ENCODE measurements around the gene OPN4.
A peak's percentile ranks its signal among the peaks of the same experiment; 100 is the strongest.

The OPN4 gene

GRCh38 chr10:86662186-86663045 lies 8.1 kb downstream of the OPN4 start:
- no peak for DNase-seq (ENCODE audit: low spot score)

GRCh38 chr10:86663046-86663345 lies 8.6 kb downstream of the OPN4 start:
- no peak for DNase-seq (ENCODE audit: low spot score)

GRCh38 chr10:86663576-86664339 lies 9.4 kb downstream of the OPN4 start:
- no peak for DNase-seq (ENCODE audit: low spot score)

DNA sequence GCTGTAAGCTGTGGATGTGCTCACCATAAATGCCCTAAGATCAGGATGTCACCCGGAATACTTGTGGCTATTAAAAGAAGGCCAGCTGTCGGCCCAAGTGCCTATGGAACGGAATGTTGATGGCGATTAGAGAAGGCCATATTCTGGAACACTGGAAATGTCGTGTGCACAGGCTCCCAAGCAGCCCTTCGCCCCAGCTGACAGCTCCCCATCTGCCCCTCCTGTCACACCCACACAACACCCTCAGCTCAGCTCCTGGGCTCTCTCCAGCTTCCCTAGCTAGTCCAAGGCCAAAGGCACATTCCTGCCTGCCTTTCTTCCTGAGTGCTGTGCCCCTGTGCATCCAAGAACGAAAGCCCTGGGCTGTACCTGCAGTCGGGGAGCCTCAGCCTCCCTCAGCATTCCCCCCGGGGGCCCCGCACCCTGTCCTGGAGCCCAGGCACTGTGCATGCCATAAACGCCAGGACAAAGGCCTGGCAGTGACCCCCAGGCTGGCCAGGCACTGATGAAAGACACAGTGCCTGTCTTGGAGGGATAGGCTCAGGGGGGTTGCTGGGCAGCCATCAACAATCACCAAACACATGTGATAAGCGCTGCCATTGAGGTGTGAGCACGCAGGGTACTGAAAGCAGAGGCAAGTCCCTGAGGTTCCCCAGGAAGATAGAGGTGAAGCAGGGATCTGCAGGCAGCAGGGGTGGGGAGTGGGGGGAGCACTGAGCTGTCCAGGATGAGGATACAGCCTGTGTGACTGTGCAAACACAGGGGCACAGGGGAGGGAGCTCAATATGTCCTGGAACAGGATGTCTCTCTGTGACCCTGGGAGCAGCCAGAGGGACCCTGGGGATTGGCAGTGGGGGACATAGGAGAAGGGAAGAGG lies 10.2 kb downstream of the OPN4 start:
- no peak for DNase-seq (ENCODE audit: low spot score)

- DNase-seq (ENCODE audit: low spot score), result no peak
Measured at GRCh38 chr10:86665218-86665607, 10.9 kb downstream of the OPN4 start.

DNA sequence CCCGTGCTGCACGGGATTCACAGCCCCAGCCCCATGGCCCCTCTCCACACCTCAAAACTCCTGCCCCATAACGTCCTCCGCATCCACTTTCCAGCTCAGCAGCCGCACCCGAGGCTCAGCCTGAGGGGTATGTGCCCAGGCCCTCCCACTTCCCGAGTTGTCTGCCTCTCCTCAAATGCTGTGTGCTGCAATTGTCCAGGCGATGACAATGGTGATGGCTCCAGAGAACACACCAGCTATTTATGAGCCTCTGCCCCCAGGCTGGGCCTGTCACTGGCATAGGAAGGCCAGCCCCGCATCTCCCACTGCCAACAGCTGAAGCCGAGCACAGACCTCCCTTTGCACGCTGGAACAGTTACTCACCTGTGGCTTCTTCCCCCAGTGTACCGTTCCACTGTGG lies 11.5 kb downstream of the OPN4 start:
- DNase-seq (ENCODE audit: low spot score), result no peak

GRCh38 chr10:86666538-86666937 lies 12.2 kb downstream of the OPN4 start:
- no peak for DNase-seq (ENCODE audit: low spot score)

DNA sequence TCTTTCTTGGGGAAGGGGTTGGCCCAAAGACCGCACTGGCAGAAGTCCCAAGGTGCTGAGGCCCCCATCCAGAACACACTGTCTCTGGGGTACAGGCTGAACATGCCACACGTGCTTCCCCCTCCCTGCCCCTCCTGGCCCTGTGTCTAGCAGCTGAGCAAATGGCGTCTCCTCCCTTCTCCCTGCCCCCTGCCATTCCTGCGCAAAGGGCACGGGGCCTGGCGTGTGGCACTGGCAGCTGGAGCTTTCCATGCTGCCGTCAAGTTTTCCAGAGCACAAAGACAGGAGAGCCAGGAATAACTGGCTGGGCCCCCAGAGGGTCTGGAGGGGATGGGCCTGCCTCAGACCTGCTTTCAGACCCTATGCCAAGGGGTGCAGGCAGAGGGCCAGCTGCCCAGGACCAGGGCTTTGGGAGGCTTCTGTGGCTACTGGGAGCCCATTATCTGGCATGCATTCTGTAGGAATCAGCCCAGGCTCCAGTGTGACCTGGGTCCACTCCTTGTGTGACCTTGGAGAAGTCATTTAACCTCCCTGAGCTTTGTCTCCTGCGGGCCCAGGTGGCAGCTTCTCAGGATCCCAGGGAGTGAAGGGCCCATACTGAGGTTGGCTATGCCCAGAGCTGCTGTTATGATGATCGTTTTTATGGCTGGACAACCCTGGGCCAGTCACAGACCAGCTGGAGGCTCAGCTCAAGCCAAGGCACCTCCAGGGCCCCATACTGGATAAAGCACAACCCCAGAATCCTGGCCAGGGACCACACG lies 13.3 kb downstream of the OPN4 start:
- no peak for DNase-seq (ENCODE audit: low spot score)

- DNase-seq (ENCODE audit: low spot score), result peak; percentile 81
Measured at GRCh38 chr10:86668297-86669165, 14.2 kb downstream of the OPN4 start, which contains the start of gene LDB3. Gene LDB3, plus strand, starts transcription at chr10:86668511. Its CDS starts 181 bp downstream, at chr10:86668692.

DNA sequence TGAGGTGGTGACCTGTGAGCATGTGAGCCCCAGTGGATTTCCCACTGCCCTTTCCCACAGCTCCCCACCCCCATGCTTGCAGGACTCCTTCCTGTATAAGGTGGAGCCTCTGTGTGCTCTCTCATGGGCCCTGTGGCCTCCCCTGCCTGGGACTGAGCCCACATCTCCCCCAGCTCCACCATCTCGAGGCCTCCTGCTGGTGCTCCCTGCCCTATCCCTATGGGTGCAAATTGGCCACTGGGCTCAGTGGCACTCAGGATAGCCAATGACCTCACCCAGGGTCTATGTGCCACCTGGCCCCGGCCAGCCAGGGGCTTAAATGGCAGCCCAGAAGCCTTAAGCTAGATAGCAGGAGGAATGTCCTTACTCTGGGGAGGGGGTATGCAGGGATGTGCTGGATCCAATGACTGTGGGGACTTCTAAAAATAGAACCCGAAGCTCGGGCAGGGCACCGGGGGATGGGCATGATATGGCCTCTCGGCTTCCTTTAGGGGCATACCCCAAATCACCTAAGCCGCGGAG lies 16.0 kb downstream of the OPN4 start:
- no peak for DNase-seq (ENCODE audit: low spot score)

- DNase-seq (ENCODE audit: low spot score), result no peak
Measured at GRCh38 chr10:86670876-86671275, 16.5 kb downstream of the OPN4 start.

DNA sequence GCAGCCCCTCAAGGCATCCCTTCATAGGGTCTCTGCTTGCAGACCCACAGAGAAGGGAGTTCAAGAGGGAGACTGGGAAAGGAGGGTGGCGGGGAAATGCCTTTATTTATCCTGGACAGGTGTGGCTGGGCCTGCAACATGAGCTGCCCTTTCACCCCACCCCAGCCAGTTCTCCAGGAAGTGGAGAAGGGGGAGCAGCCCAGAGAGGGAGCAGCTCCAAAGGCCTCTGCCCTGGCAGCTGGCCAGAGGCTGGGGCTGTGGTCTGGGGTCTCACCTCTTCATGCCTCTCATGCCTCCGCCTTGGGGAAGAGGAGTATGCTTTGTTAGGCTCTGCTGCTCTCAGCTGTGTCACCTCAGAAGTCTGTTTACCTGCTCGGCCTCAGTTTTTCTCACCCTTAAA lies 17.1 kb downstream of the OPN4 start:
- no peak for DNase-seq (ENCODE audit: low spot score)

DNA sequence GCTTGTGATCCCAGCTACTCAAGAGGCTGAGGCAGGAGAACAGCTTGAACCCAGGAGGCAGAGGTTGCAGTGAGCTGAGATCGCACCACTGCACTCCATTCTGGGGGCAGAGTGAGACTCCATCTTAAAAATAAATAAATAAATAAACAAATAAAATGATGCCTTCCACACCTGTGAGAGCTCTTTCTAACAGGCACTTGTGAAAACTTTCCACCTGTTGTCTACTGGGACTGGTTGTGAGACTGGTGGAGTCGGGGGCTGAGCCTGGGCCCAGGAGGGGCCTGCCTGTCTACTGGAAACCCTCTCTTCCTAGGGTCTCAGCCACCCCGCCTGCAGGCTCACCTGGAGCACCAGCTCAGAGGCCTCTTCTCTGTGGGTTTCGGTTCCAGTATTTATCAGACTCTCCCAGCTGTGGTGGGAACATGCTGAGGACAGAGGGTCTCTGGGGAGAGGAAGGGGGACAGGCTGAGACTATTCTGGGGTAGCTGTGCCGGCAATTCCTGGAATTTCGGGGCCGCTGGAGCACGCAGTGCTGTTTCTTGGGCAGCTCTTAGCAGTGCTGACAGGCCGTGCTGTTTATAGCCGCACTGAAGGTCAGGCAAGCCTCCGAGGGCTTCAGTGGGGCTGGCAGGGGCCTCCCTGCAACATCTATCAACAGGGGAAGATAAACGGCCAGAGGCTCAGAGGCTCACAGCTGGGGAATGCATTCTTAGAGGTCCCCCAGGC lies 17.8 kb downstream of the OPN4 start:
- peak; percentile 38 for DNase-seq (ENCODE audit: low spot score)

GRCh38 chr10:86673216-86673826 lies 19.0 kb downstream of the OPN4 start:
- DNase-seq (ENCODE audit: low spot score), result no peak

GRCh38 chr10:86673827-86674581 lies 19.7 kb downstream of the OPN4 start:
- DNase-seq (ENCODE audit: low spot score), result no peak

DNA sequence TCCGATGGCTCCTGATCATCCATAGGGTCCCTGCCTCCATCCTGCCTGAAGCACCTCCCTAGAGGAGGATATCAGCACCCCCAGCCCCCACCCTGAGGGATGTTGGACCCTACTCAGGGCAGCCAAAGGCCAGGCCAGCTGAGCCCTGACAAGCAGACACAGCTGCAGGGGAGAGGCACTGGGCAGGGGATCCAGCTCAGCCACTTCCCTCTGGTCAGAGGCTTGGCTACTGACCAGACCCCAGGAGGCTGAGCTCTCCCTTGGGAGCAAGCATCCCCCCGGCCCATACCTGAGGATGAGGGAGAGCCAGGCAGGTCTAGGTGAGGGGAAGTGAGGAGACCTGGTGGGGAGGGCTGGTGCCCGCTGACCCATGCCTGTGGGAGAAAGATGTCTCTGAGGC lies 20.6 kb downstream of the OPN4 start:
- no peak for DNase-seq (ENCODE audit: low spot score)

DNA sequence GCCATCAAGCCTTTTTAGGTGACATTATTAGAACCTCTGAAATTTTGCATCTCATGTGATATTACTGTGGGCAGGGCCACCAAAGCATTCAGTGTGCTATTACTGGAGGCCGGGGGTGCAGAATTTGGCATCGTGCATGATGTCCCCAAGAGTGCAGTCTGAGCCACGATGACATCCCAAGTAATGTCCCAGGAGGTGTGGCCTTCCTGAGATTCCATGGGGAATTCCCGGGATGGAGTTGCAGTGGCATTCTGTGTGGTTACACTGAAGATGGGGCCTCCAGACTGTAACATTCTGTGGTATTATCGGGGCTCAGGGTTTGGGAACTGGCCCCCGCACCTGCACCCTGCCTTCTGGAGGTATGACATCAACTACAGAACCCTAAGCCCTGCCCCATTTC lies 23.0 kb downstream of the OPN4 start:
- DNase-seq (ENCODE audit: low spot score), result no peak

GRCh38 chr10:86678999-86679792 lies 24.8 kb downstream of the OPN4 start:
- DNase-seq (ENCODE audit: low spot score), result peak; percentile 25

Data from germinal center (tissue), 1 donor.